ENCODE measurements around the gene MAN1C1.

Gene MAN1C1

GRCh38 chr1:25785333-25786067 lies 168.9 kb downstream of the MAN1C1 start:
- FAIRE-seq (no peak), DNase-seq (ENCODE audit: insufficient read length, low spot score) (no peak)
- TF ChIP-seq POU2F2 (IDR thresholded peaks at IDR 0.05; ENCODE audit: low read depth, low read length) (no peak), TAF1 (IDR thresholded peaks at IDR 0.05; ENCODE audit: low read depth, low read length) (no peak), PAX5 (IDR thresholded peaks at IDR 0.05; ENCODE audit: insufficient read depth, low read length, severe bottlenecking) (no peak), POLR2AphosphoS5 (IDR thresholded peaks at IDR 0.05; ENCODE audit: low read depth, low read length) (no peak), POLR2A (IDR thresholded peaks at IDR 0.05; ENCODE audit: low read depth, low read length) (no peak), SPI1 (IDR thresholded peaks at IDR 0.05; ENCODE audit: low read depth, low read length) (no peak)

DNA sequence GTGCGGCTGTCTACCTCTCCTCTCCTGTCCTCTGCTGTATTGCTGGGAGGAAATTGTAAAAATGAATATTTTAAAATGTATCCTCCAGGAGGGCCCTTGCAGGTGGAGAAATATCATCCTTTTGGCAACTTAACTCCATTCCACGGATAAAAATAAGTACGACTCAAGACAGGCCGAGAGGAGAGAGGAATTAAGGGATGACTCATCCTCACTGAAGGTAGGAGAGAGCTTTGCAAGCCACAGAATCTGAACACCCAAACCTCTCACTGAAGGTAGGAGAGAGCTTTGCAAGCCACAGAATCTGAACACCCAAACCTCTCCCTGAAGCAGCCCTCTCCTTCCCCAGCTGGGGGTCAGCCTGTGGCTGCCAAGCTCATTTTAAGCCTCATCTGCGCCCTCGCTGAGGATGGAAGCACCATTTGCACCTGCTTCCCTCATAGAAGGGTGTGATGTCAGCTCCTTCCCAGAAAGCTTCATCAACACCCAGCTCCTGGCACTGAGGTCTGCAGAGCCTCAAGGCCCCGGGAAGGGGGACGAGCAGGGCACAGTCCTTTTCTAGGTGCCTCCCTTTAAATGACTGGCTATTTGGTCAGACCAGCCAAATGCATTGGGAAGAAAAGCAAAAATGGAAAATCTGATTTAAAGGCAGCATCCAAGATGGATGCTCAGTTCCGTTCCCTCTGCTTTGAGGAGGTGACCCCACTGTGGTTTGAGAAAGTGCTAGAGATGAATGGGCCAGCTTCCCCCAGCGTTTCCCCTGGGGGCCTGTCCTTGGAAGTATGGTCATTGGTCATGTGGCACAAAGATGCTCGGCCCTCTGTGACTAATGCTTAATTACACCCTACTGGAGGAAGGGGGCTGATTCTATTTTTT lies 170.5 kb downstream of the MAN1C1 start:
- TF ChIP-seq POU2F2 (IDR thresholded peaks at IDR 0.05; ENCODE audit: low read depth, low read length) (no peak), TAF1 (IDR thresholded peaks at IDR 0.05; ENCODE audit: low read depth, low read length) (no peak), POLR2AphosphoS5 (IDR thresholded peaks at IDR 0.05; ENCODE audit: low read depth, low read length) (no peak), POLR2A (IDR thresholded peaks at IDR 0.05; ENCODE audit: low read depth, low read length) (no peak), PAX5 (IDR thresholded peaks at IDR 0.05; ENCODE audit: insufficient read depth, low read length, severe bottlenecking) (no peak), SPI1 (IDR thresholded peaks at IDR 0.05; ENCODE audit: low read depth, low read length) (no peak)
- no peak for FAIRE-seq
- no peak for DNase-seq (ENCODE audit: insufficient read length, low spot score)

- DNase-seq (ENCODE audit: insufficient read length, low spot score) (no peak), FAIRE-seq (no peak)
- TF ChIP-seq POLR2A (IDR thresholded peaks at IDR 0.05; ENCODE audit: low read depth, low read length) (no peak), POLR2AphosphoS5 (IDR thresholded peaks at IDR 0.05; ENCODE audit: low read depth, low read length) (no peak), SPI1 (IDR thresholded peaks at IDR 0.05; ENCODE audit: low read depth, low read length) (no peak), POU2F2 (IDR thresholded peaks at IDR 0.05; ENCODE audit: low read depth, low read length) (no peak), PAX5 (IDR thresholded peaks at IDR 0.05; ENCODE audit: insufficient read depth, low read length, severe bottlenecking) (no peak), TAF1 (IDR thresholded peaks at IDR 0.05; ENCODE audit: low read depth, low read length) (no peak)
Observed at GRCh38 chr1:25787760-25788166, 171.2 kb downstream of the MAN1C1 start.

- FAIRE-seq (no peak), DNase-seq (ENCODE audit: insufficient read length, low spot score) (no peak)
- no peak for TF ChIP-seq POU2F2 (IDR thresholded peaks at IDR 0.05; ENCODE audit: low read depth, low read length)
- no peak for TF ChIP-seq TAF1 (IDR thresholded peaks at IDR 0.05; ENCODE audit: low read depth, low read length)
- TF ChIP-seq POLR2A (IDR thresholded peaks at IDR 0.05; ENCODE audit: low read depth, low read length): no peak
- TF ChIP-seq SPI1 (IDR thresholded peaks at IDR 0.05; ENCODE audit: low read depth, low read length): no peak
- no peak for TF ChIP-seq POLR2AphosphoS5 (IDR thresholded peaks at IDR 0.05; ENCODE audit: low read depth, low read length)
- no peak for TF ChIP-seq PAX5 (IDR thresholded peaks at IDR 0.05; ENCODE audit: insufficient read depth, low read length, severe bottlenecking)
Observed at GRCh38 chr1:25790472-25790871, 173.9 kb downstream of the MAN1C1 start.

DNA sequence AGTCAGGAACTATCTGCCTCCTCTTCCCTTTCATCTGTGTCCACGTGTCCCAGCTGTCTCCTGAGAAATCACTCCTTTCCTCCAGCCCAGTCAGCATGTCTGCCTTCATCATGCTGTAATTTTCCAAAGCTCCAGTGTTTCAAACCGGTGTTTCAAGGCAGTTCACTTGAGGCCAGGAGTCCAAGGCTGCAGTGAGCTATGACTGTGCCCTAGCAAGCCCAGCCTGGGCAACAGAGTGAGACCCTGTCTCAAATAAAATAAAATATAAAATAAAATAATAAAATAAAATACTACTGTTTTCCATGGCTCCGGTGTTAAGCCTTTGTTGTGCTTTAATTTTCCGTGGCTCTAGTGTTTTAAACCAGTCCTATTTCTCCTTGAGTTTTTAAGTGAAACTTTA lies 175.5 kb downstream of the MAN1C1 start:
- DNase-seq (ENCODE audit: insufficient read length, low spot score) (no peak), FAIRE-seq (no peak)
- TF ChIP-seq POU2F2 (IDR thresholded peaks at IDR 0.05; ENCODE audit: low read depth, low read length): no peak
- no peak for TF ChIP-seq POLR2A (IDR thresholded peaks at IDR 0.05; ENCODE audit: low read depth, low read length)
- TF ChIP-seq POLR2AphosphoS5 (IDR thresholded peaks at IDR 0.05; ENCODE audit: low read depth, low read length): no peak
- no peak for TF ChIP-seq TAF1 (IDR thresholded peaks at IDR 0.05; ENCODE audit: low read depth, low read length)
- no peak for TF ChIP-seq PAX5 (IDR thresholded peaks at IDR 0.05; ENCODE audit: insufficient read depth, low read length, severe bottlenecking)
- no peak for TF ChIP-seq SPI1 (IDR thresholded peaks at IDR 0.05; ENCODE audit: low read depth, low read length)

- DNase-seq (ENCODE audit: insufficient read length, low spot score): no peak
- no peak for FAIRE-seq
- TF ChIP-seq TAF1 (IDR thresholded peaks at IDR 0.05; ENCODE audit: low read depth, low read length) (no peak), POLR2AphosphoS5 (IDR thresholded peaks at IDR 0.05; ENCODE audit: low read depth, low read length) (no peak), SPI1 (IDR thresholded peaks at IDR 0.05; ENCODE audit: low read depth, low read length) (no peak), POU2F2 (IDR thresholded peaks at IDR 0.05; ENCODE audit: low read depth, low read length) (no peak), POLR2A (IDR thresholded peaks at IDR 0.05; ENCODE audit: low read depth, low read length) (no peak), PAX5 (IDR thresholded peaks at IDR 0.05; ENCODE audit: insufficient read depth, low read length, severe bottlenecking) (no peak)
Observed at GRCh38 chr1:25793585-25794170, 177.1 kb downstream of the MAN1C1 start.

DNA sequence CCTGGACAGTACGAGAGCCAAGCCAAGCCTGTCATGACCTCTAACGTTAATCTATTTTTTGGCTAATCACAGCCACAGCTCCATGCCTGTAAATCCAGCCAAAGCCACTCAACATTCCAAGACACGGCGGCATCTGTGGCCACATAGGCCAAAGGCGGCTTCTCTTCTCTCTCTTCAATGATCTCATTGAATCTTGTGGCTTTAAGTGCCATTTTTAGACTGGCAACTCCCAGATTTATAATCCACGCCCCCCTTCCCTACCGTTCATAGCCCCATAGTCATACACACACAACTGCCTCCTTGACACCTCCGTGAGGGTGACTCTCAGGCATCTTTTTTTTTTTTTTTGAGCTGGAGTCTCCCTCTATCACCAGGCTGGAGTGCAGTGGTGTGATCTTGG lies 177.7 kb downstream of the MAN1C1 start:
- no peak for DNase-seq (ENCODE audit: insufficient read length, low spot score)
- FAIRE-seq: no peak
- TF ChIP-seq SPI1 (IDR thresholded peaks at IDR 0.05; ENCODE audit: low read depth, low read length) (no peak), POU2F2 (IDR thresholded peaks at IDR 0.05; ENCODE audit: low read depth, low read length) (no peak), TAF1 (IDR thresholded peaks at IDR 0.05; ENCODE audit: low read depth, low read length) (no peak), POLR2AphosphoS5 (IDR thresholded peaks at IDR 0.05; ENCODE audit: low read depth, low read length) (no peak), PAX5 (IDR thresholded peaks at IDR 0.05; ENCODE audit: insufficient read depth, low read length, severe bottlenecking) (no peak), POLR2A (IDR thresholded peaks at IDR 0.05; ENCODE audit: low read depth, low read length) (no peak)

DNA sequence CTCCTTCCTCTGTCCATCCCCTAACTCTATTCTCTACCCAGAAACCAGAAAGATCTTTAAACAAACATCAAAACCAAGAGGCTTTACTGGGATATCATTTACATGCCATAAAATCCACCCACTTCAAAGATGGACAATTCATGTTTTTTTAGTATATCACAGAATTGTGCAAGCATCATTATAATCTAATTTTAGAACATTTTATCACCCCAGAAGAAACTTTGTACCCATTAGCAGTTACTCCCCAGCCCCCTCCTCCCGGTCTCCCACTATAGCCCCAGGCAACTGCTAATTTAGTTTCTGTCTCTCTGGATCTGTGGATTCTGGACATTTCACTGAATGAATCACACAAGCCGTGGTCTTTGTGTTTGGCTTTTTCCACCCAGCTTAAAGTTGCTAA lies 178.6 kb downstream of the MAN1C1 start:
- TF ChIP-seq SPI1 (IDR thresholded peaks at IDR 0.05; ENCODE audit: low read depth, low read length) (no peak), TAF1 (IDR thresholded peaks at IDR 0.05; ENCODE audit: low read depth, low read length) (no peak), PAX5 (IDR thresholded peaks at IDR 0.05; ENCODE audit: insufficient read depth, low read length, severe bottlenecking) (no peak), POLR2AphosphoS5 (IDR thresholded peaks at IDR 0.05; ENCODE audit: low read depth, low read length) (no peak), POU2F2 (IDR thresholded peaks at IDR 0.05; ENCODE audit: low read depth, low read length) (no peak), POLR2A (IDR thresholded peaks at IDR 0.05; ENCODE audit: low read depth, low read length) (no peak)
- no peak for DNase-seq (ENCODE audit: insufficient read length, low spot score)
- FAIRE-seq: no peak

All from GM12891 (cell line).